CD14-positive monocyte (primary cell): ENCODE data around the gene KAZN. TPM values are rescaled to one million over a fixed set of nuclear protein-coding genes. Genes with fewer than 3 reads are reported as not detected.

Experiments used
- DNase-seq, 3 donors: peaks; one replicate each; pipeline ENCODE4 v3.0.0-alpha.2; 2011 to 2022
- H2AFZ ChIP-seq: 2 replicates; pipeline ENCODE4 v1.6.0; 2012; ENCODE audit warnings: mild to moderate bottlenecking, low read depth, low read length, inconsistent platforms; ENCODE audit not compliant: insufficient read depth, poor library complexity, severe bottlenecking
- H3K27ac ChIP-seq, 2 donors: 1 replicate in 1 of 2; 2 replicates in 1 of 2; pipeline ENCODE4 v1.5.1; 2012 to 2013; ENCODE audit warnings: low read length in 2 of 2, control low read depth in 1 of 2, inconsistent platforms in 1 of 2, low read depth in 1 of 2, mild to moderate bottlenecking in 1 of 2
- H3K27me3 ChIP-seq, 2 donors: one replicate each; pipeline versions ENCODE4 v1.6.0 to v1.6.1; 2011 to 2013; ENCODE audit warnings: low read length in 2 of 2; ENCODE audit not compliant: control insufficient read depth in 2 of 2, insufficient read depth in 2 of 2
- H3K36me3 ChIP-seq, 2 donors: replicated peaks in 1 of 2; 1 replicate in 1 of 2; 2 replicates in 1 of 2; pipeline versions ENCODE4 v1.5.1 to v1.6.1; 2012 to 2013; ENCODE audit warnings: low read length in 2 of 2, control low read depth in 1 of 2, inconsistent platforms in 1 of 2, mild to moderate bottlenecking in 1 of 2; ENCODE audit not compliant: insufficient read depth in 2 of 2, control insufficient read depth in 1 of 2
- H3K4me1 ChIP-seq, 2 donors: 1 replicate in 1 of 2; 2 replicates in 1 of 2; pipeline versions ENCODE4 v1.5.1 to v1.6.1; 2012 to 2013; ENCODE audit warnings: low read length in 2 of 2, control low read depth in 1 of 2, inconsistent platforms in 1 of 2, mild to moderate bottlenecking in 1 of 2, moderate library complexity in 1 of 2; ENCODE audit not compliant: insufficient read depth in 2 of 2, control insufficient read depth in 1 of 2
- H3K4me2 ChIP-seq: replicated peaks from 2 replicates; pipeline ENCODE3; 2012; ENCODE audit warnings: low read length, moderate library complexity, mild to moderate bottlenecking; ENCODE audit not compliant: poor library complexity, severe bottlenecking; ENCODE audit errors: extremely low read depth
- H3K4me3 ChIP-seq, 3 experiments: fragments of 200-600 bp in 1 of 3; sonication (generic) in 1 of 3; replicated peaks in 1 of 3; 1 replicate in 2 of 3; 2 replicates in 1 of 3; pipeline ENCODE4 v1.5.1; 2011 to 2013; ENCODE audit warnings: low read length in 3 of 3, mild to moderate bottlenecking in 3 of 3, control low read depth in 2 of 3, low read depth in 2 of 3, inconsistent platforms in 1 of 3, moderate library complexity in 1 of 3
- H3K79me2 ChIP-seq: 2 replicates; pipeline ENCODE4 v1.6.0; 2012; ENCODE audit warnings: mild to moderate bottlenecking, control low read depth, inconsistent platforms, low read length, moderate library complexity; ENCODE audit not compliant: insufficient read depth
- H3K9ac ChIP-seq: 2 replicates; pipeline ENCODE4 v1.6.0; 2017; ENCODE audit warnings: low read length, mild to moderate bottlenecking; ENCODE audit not compliant: insufficient read depth, poor library complexity, severe bottlenecking
- H3K9me3 ChIP-seq, 2 donors: replicated peaks in 1 of 2; 1 replicate in 1 of 2; 2 replicates in 1 of 2; pipeline versions ENCODE4 v1.5.1 to v1.6.1; 2012 to 2013; ENCODE audit warnings: low read length in 2 of 2, control low read depth in 1 of 2; ENCODE audit not compliant: control insufficient read depth in 1 of 2, insufficient read depth in 1 of 2
- H4K20me1 ChIP-seq: 2 replicates; pipeline ENCODE4 v1.6.0; 2012; ENCODE audit warnings: mild to moderate bottlenecking, low read length, control low read depth, moderate library complexity; ENCODE audit not compliant: insufficient read depth
- H3K27ac Mint-ChIP-seq, 7 donors: one replicate each; pipeline ENCODE4 v1.8.0; 2020; ENCODE audit warnings: mild to moderate bottlenecking in 7 of 7, mixed read lengths in 7 of 7, moderate library complexity in 6 of 7, inconsistent platforms in 2 of 7
- H3K27me3 Mint-ChIP-seq, 3 donors: one replicate each; pipeline ENCODE4 v1.8.0; 2021 to 2022; ENCODE audit warnings: low read depth in 3 of 3, mild to moderate bottlenecking in 3 of 3, mixed read lengths in 3 of 3, moderate library complexity in 3 of 3, inconsistent platforms in 1 of 3
- H3K36me3 Mint-ChIP-seq, 2 donors: one replicate each; pipeline ENCODE4 v1.8.0; 2020; ENCODE audit warnings: mixed read lengths in 2 of 2, inconsistent platforms in 1 of 2, mild to moderate bottlenecking in 1 of 2
- H3K4me1 Mint-ChIP-seq: one replicate; pipeline ENCODE4 v1.8.0; 2020; ENCODE audit warnings: mild to moderate bottlenecking, mixed read lengths
- H3K4me3 Mint-ChIP-seq, 2 donors: one replicate each; pipeline ENCODE4 v1.8.0; 2020; ENCODE audit warnings: mild to moderate bottlenecking in 2 of 2, mixed read lengths in 2 of 2, moderate library complexity in 1 of 2
- H3K9me3 Mint-ChIP-seq, 7 donors: one replicate each; pipeline ENCODE4 v1.8.0; 2020 to 2022; ENCODE audit warnings: mixed read lengths in 7 of 7, mild to moderate bottlenecking in 6 of 7, moderate library complexity in 6 of 7, inconsistent platforms in 2 of 7
- CTCF ChIP-seq: fragments of 200-600 bp; IDR thresholded peaks from one replicate; pipeline ENCODE4 v1.8.0; 2022; ENCODE audit warnings: antibody characterized with exemption, mild to moderate bottlenecking
- WGBS: methylation state at CpG from one replicate; pipeline ENCODE4 v1.1.5; 2013; ENCODE audit warnings: missing lambda C conversion rate; ENCODE audit not compliant: insufficient coverage; 5-methylcytosine and 5-hydroxymethylcytosine counted together
- intact Hi-C, 2 donors: fragments of 100-400 bp; cut with micrococcal nuclease; formaldehyde crosslinking; loops; one replicate each; pipeline versions ENCODE4 v1.15.0 to v1.15.1; 2023
- polyA plus RNA-seq, 3 donors: library from polyadenylated mRNA; depleted of rRNA in 1 of 3; unstranded in 2 of 3; stranded (reverse) in 1 of 3; fragments of 300-500 nt in 2 of 3; fragments of >200 nt in 1 of 3; fragmentation: Illumina TruSeq in 2 of 3; gene quantifications; 1 replicate in 2 of 3; 2 replicates in 1 of 3; pipeline ENCODE4 v1.2.3, GENCODE V29; 2012 to 2021

The KAZN gene
- polyA plus RNA-seq, 3 donors, result not detected

- no peak overlapping the region for H3K4me3 Mint-ChIP-seq
- H3K27ac Mint-ChIP-seq, result no peak overlapping the region
- Histone ChIP-seq H3K9me3 (no peaks in the 10 kb centered on the region), H3K4me2 (no peak overlapping the region), H4K20me1 (no peaks in the 10 kb centered on the region), H3K36me3 (no peaks in the 10 kb centered on the region), H2AFZ (no peak overlapping the region), H3K4me1 (no peaks in the 10 kb centered on the region), H3K27me3 (no peaks in the 10 kb centered on the region), H3K79me2 (no peaks in the 10 kb centered on the region), H3K27ac (no peak overlapping the region), H3K4me3 (no peak overlapping the region), H3K9ac (no peak overlapping the region)
- H3K9me3 Mint-ChIP-seq, result no peaks in the 10 kb centered on the region
- H3K4me1 Mint-ChIP-seq, result no peaks in the 10 kb centered on the region
- no peak for DNase-seq
- no peak for TF ChIP-seq CTCF
- intact Hi-C loops, result no loop called here
- 93% methylated on average over 10 of the region's 13 CpGs for WGBS
- no peaks in the 10 kb centered on the region for H3K36me3 Mint-ChIP-seq
- H3K27me3 Mint-ChIP-seq, result peaks cover 0 to 3% (median 3%) of the 10 kb centered on the region in 3 donors
Observed at GRCh38 chr1:15049067-15049466, 450.6 kb downstream of the KAZN start.

- no peak overlapping the region for H3K27ac Mint-ChIP-seq
- intact Hi-C loops, result no loop called here
- Histone ChIP-seq H3K27ac (no peak overlapping the region), H3K36me3 (no peaks in the 10 kb centered on the region), H3K9ac (no peak overlapping the region), H3K9me3 (no peaks in the 10 kb centered on the region), H3K27me3 (no peaks in the 10 kb centered on the region), H3K4me2 (no peak overlapping the region), H3K4me3 (no peak overlapping the region), H3K4me1 (no peaks in the 10 kb centered on the region), H3K79me2 (no peaks in the 10 kb centered on the region), H4K20me1 (no peaks in the 10 kb centered on the region), H2AFZ (no peak overlapping the region)
- no peak overlapping the region for H3K4me3 Mint-ChIP-seq
- WGBS, result 96% methylated on average over 4 of the region's 8 CpGs
- peaks cover 0 to 8% (median 3%) of the 10 kb centered on the region in 3 donors for H3K27me3 Mint-ChIP-seq
- H3K4me1 Mint-ChIP-seq, result no peaks in the 10 kb centered on the region
- H3K9me3 Mint-ChIP-seq, result no peaks in the 10 kb centered on the region
- H3K36me3 Mint-ChIP-seq, result no peaks in the 10 kb centered on the region
- no peak for TF ChIP-seq CTCF
- no peak for DNase-seq
Observed at GRCh38 chr1:15051882-15052528, 453.5 kb downstream of the KAZN start.
